HG03103 (cell line): ENCODE results near the gene ZNF654.
A peak's percentile ranks its signal among the peaks of the same experiment; 100 is the strongest.
"Not testable (repeated sequence)": the region's sequence is repeated elsewhere in the genome, so short reads cannot be mapped to it uniquely, and the experiment has no call there.

Experiments used
- ATAC-seq: cut with Tn5 transposase; IDR thresholded peaks from one replicate; pipeline ENCODE4 v1.9.1; 2021; ENCODE audit warnings: low read depth; ENCODE audit not compliant: unreplicated experiment

Gene ZNF654

GRCh38 chr3:88133711-88134263 lies 74.7 kb downstream of the ZNF654 start:
- no peak for ATAC-seq

- no peak for ATAC-seq
Measured at GRCh38 chr3:88137836-88138235, 78.8 kb downstream of the ZNF654 start.

GRCh38 chr3:88141458-88142083 lies 82.5 kb downstream of the ZNF654 start:
- no peak for ATAC-seq

- ATAC-seq = peak; percentile 45
Measured at GRCh38 chr3:88142094-88142624, 83.1 kb downstream of the ZNF654 start.

- no peak for ATAC-seq
Measured at GRCh38 chr3:88147261-88147660, 88.2 kb downstream of the ZNF654 start.

- no peak for ATAC-seq
Measured at GRCh38 chr3:88148651-88149050, 89.6 kb downstream of the ZNF654 start.

GRCh38 chr3:88149101-88149508 lies 90.0 kb downstream of the ZNF654 start:
- ATAC-seq = peak; percentile 8

GRCh38 chr3:88149509-88150362 lies 90.7 kb downstream of the ZNF654 start, which contains the start of gene C3orf38:
Gene C3orf38 (plus strand): TSS chr3:88149959. CDS start chr3:88150053, 94 bp downstream.
- ATAC-seq = peak; percentile 65

GRCh38 chr3:88150371-88150770 lies 91.3 kb downstream of the ZNF654 start:
- ATAC-seq = peak; percentile 18

GRCh38 chr3:88150806-88151205 lies 91.8 kb downstream of the ZNF654 start:
- ATAC-seq = no peak

- no peak for ATAC-seq
Measured at GRCh38 chr3:88151358-88151757, 92.3 kb downstream of the ZNF654 start.

GRCh38 chr3:88152841-88153240 lies 93.8 kb downstream of the ZNF654 start:
- no peak for ATAC-seq

- no peak for ATAC-seq
Measured at GRCh38 chr3:88166419-88166971, 107.4 kb downstream of the ZNF654 start.

GRCh38 chr3:88167173-88167572 lies 108.1 kb downstream of the ZNF654 start:
- no peak for ATAC-seq

GRCh38 chr3:88167704-88168103 lies 108.6 kb downstream of the ZNF654 start:
- ATAC-seq = no peak

GRCh38 chr3:88168171-88168570 lies 109.1 kb downstream of the ZNF654 start:
- no peak for ATAC-seq

GRCh38 chr3:88180398-88180999 lies 121.4 kb downstream of the ZNF654 start:
- peak; percentile 91 for ATAC-seq

- ATAC-seq = not testable (repeated sequence)
Measured at GRCh38 chr3:88182165-88182918, 123.3 kb downstream of the ZNF654 start.

- no peak for ATAC-seq
Measured at GRCh38 chr3:88188436-88188835, 129.4 kb downstream of the ZNF654 start.

GRCh38 chr3:88189361-88189810 lies 130.3 kb downstream of the ZNF654 start:
- peak; percentile 72 for ATAC-seq
